Measurements from ENCODE around the gene LIN7C. TPM values are rescaled to one million over a fixed set of nuclear protein-coding genes. Genes with fewer than 3 reads are reported as not detected.

LIN7C gene
- total and polyA plus RNA-seq, 4 donors = 5.2 to 43.7 (median 25.8) TPM

DNA sequence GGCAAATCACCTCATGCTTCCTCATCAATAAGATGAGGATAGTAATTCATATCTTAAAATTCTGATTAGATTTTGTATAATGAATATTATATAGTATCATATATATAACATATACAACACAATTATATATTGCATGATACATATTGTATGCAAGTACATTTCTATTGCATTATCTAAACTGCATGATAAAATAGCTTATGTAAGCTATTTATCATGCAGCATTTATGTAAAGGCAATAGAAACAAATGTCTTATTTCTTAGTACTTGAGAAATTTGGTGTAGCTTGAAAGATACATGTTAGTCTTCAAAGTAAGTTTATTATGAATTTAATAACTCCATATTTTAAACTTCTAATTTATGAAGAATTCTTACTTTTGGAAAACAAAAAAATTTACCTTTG lies 5.5 kb downstream of the LIN7C start:
- no peak for DNase-seq (ENCODE audit: low spot score)
- TF ChIP-seq FOXA2 (IDR thresholded peaks at IDR 0.05) (no peak), MAX (IDR thresholded peaks at IDR 0.05) (no peak)
- TF ChIP-seq, protein P1, sequence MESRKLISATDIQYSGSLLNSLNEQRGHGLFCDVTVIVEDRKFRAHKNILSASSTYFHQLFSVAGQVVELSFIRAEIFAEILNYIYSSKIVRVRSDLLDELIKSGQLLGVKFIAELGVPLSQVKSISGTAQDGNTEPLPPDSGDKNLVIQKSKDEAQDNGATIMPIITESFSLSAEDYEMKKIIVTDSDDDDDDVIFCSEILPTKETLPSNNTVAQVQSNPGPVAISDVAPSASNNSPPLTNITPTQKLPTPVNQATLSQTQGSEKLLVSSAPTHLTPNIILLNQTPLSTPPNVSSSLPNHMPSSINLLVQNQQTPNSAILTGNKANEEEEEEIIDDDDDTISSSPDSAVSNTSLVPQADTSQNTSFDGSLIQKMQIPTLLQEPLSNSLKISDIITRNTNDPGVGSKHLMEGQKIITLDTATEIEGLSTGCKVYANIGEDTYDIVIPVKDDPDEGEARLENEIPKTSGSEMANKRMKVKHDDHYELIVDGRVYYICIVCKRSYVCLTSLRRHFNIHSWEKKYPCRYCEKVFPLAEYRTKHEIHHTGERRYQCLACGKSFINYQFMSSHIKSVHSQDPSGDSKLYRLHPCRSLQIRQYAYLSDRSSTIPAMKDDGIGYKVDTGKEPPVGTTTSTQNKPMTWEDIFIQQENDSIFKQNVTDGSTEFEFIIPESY (IDR thresholded peaks at IDR 0.05) = no peak
- peaks cover 1 to 35% (median 20%) of the 10 kb centered on the region in 4 donors for H3K36me3 ChIP-seq (ENCODE audit: control insufficient read depth in 4 of 4, insufficient read depth in 3 of 4, low read depth in 1 of 4, low read length in 3 of 4)
- no peak overlapping the region for H3K27ac ChIP-seq (ENCODE audit: low read depth in 1 of 2, low read length in 2 of 2)
- H3K9me3 ChIP-seq (ENCODE audit: control insufficient read depth in 4 of 4, low read length in 3 of 4) = no peaks in the 10 kb centered on the region
- H3K9ac ChIP-seq (ENCODE audit: low read depth in 1 of 2, low read length in 2 of 2) = no peak overlapping the region
- H3K4me1 ChIP-seq (ENCODE audit: control insufficient read depth in 4 of 4, insufficient read depth in 4 of 4, low read length in 3 of 4) = peaks cover 2 to 24% (median 21%) of the 10 kb centered on the region in 4 donors
- no peaks in the 10 kb centered on the region for H3K27me3 ChIP-seq (ENCODE audit: control insufficient read depth in 4 of 4, insufficient read depth in 4 of 4, low read length in 3 of 4)
- H3K4me3 ChIP-seq (ENCODE audit: low read depth in 1 of 3, low read length in 3 of 3) = no peak overlapping the region

- H3K9ac ChIP-seq (ENCODE audit: low read depth in 1 of 2, low read length in 2 of 2) = no peak overlapping the region
- no peaks in the 10 kb centered on the region for H3K27me3 ChIP-seq (ENCODE audit: control insufficient read depth in 4 of 4, insufficient read depth in 4 of 4, low read length in 3 of 4)
- no peak for TF ChIP-seq JUND (IDR thresholded peaks at IDR 0.05)
- TF ChIP-seq YY1 (IDR thresholded peaks at IDR 0.05) = no peak
- no peak for TF ChIP-seq EGR1 (IDR thresholded peaks at IDR 0.05; ENCODE audit: low read depth in 2 of 2)
- TF ChIP-seq HNF4A (conservative IDR thresholded peaks at IDR 0.05) = no peak
- no peak for TF ChIP-seq NR2F2 (IDR thresholded peaks at IDR 0.05)
- TF ChIP-seq, protein P1 (IDR thresholded peaks at IDR 0.05) = no peak
- no peak for TF ChIP-seq ATF3 (IDR thresholded peaks at IDR 0.05)
- TF ChIP-seq RXRA (IDR thresholded peaks at IDR 0.05) = no peak
- no peak for TF ChIP-seq SP1 (IDR thresholded peaks at IDR 0.05)
- no peak for TF ChIP-seq HNF4G (IDR thresholded peaks at IDR 0.05)
- no peak for TF ChIP-seq FOXA2 (IDR thresholded peaks at IDR 0.05)
- TF ChIP-seq RAD21 (IDR thresholded peaks at IDR 0.05) = no peak
- TF ChIP-seq TAF1 (conservative IDR thresholded peaks at IDR 0.05) = no peak
- TF ChIP-seq CTCF (IDR thresholded peaks at IDR 0.05; ENCODE audit: low read depth, low read length, missing input control) = no peak
- no peak for TF ChIP-seq FOXA1 (IDR thresholded peaks at IDR 0.05)
- no peak for TF ChIP-seq REST (IDR thresholded peaks at IDR 0.05)
- TF ChIP-seq GABPA (IDR thresholded peaks at IDR 0.05 in 1 of 2, conservative IDR thresholded peaks at IDR 0.05 in 1 of 2) = no peak
- TF ChIP-seq MAX (IDR thresholded peaks at IDR 0.05) = no peak
- H3K36me3 ChIP-seq (ENCODE audit: control insufficient read depth in 4 of 4, insufficient read depth in 3 of 4, low read depth in 1 of 4, low read length in 3 of 4) = peaks cover 2 to 35% (median 22%) of the 10 kb centered on the region in 4 donors
- no peak overlapping the region for H3K27ac ChIP-seq (ENCODE audit: low read depth in 1 of 2, low read length in 2 of 2)
- no peak for DNase-seq (ENCODE audit: low spot score)
- no peaks in the 10 kb centered on the region for H3K9me3 ChIP-seq (ENCODE audit: control insufficient read depth in 4 of 4, low read length in 3 of 4)
- 82% methylated on average over 1 of the region's 1 CpG for WGBS
- H3K4me1 ChIP-seq (ENCODE audit: control insufficient read depth in 4 of 4, insufficient read depth in 4 of 4, low read length in 3 of 4) = peaks cover 0 to 21% (median 15%) of the 10 kb centered on the region in 4 donors
- H3K4me3 ChIP-seq (ENCODE audit: low read depth in 1 of 3, low read length in 3 of 3) = no peak overlapping the region
These were observed 8.7 kb downstream of the LIN7C start for GRCh38 chr11:27497911-27498310.

All from liver (tissue), 9 donors.